Adipose tissue (tissue), 3 donors: ENCODE data around the gene RNF149. TPM values are rescaled to one million over a fixed set of nuclear protein-coding genes. Genes with fewer than 3 reads are reported as not detected.

ENCODE experiments used
- polyA plus RNA-seq, 3 donors: library from polyadenylated mRNA; stranded (reverse); fragments of 200-250 nt; gene quantifications; one replicate each; pipeline ENCODE4 v1.2.3, GENCODE V29; 2013
- donor health status: healthy with polysubstance abuse.
- donor health status: Bipolar disorder and iron deficiency.
- donor health status: healthy.

RNF149 gene
- polyA plus RNA-seq, 3 donors, result 21.0 to 41.5 (median 21.8) TPM

Other genes with a start within 250 kb of the RNF149 start
- gene TBC1D8, start 157.3 kb downstream of the RNF149 start, polyA plus RNA-seq, result 10 to 100 TPM; 10.2 to 19.9 (median 11.9) TPM
- gene CNOT11, start 55.8 kb downstream of the RNF149 start, polyA plus RNA-seq, result 10 to 100 TPM; 13.9 to 17.2 (median 16.6) TPM
- gene CREG2, start 78.8 kb upstream of the RNF149 start, polyA plus RNA-seq, result under 1 TPM in 1 of 3 donors, not detected in 2; 0.07 TPM
- gene RFX8, start 166.4 kb upstream of the RNF149 start, polyA plus RNA-seq, result 1 to 10 TPM in 1 of 3 donors, under 1 TPM in 2; 0.06 to 3.0 (median 0.06) TPM